Stimulated activated naive CD8-positive, alpha-beta T cell treated with anti-CD3 and anti-CD28 coated beads, Interleukin-15, amount 100 ng/mL, for 72 hours (primary cell): ENCODE results near the gene HAUS6.
"Not testable (repeated sequence)": the region's sequence is repeated elsewhere in the genome, so short reads cannot be mapped to it uniquely, and the experiment has no call there.

Source experiments
- ATAC-seq: fragments of 150-1000 bp; cut with Tn5 transposase; 2 replicates; pipeline ENCODE4 v1.10.0; 2021; ENCODE audit warnings: mild to moderate bottlenecking, moderate library complexity
- DNase-seq, 2 donors: peaks; one replicate each; pipeline ENCODE4 v3.0.0; 2021 to 2022
- H3K27ac Mint-ChIP-seq, 2 donors: one replicate each; pipeline ENCODE4 v1.8.0; 2022; ENCODE audit warnings: mild to moderate bottlenecking in 2 of 2, mixed read lengths in 2 of 2, moderate library complexity in 2 of 2
- H3K27me3 Mint-ChIP-seq: one replicate; pipeline ENCODE4 v1.8.0; 2022; ENCODE audit warnings: mixed read lengths
- H3K4me1 Mint-ChIP-seq: one replicate; pipeline ENCODE4 v1.8.0; 2022; ENCODE audit warnings: mild to moderate bottlenecking, mixed read lengths
- H3K4me3 Mint-ChIP-seq, 2 donors: one replicate each; pipeline ENCODE4 v1.8.0; 2022; ENCODE audit warnings: mild to moderate bottlenecking in 2 of 2, mixed read lengths in 2 of 2, moderate library complexity in 1 of 2
- H3K9me3 Mint-ChIP-seq, 2 donors: one replicate each; pipeline ENCODE4 v1.8.0; 2022; ENCODE audit warnings: mixed read lengths in 2 of 2

The HAUS6 gene

GRCh38 chr9:19124430-19124793 is 21.7 kb upstream of the HAUS6 start:
- Mint-ChIP-seq H3K27ac (peak overlapping the region in 1 of 2 donors; percentile 93), H3K4me1 (peaks cover 57% of the 10 kb centered on the region), H3K27me3 (no peaks in the 10 kb centered on the region), H3K4me3 (peak overlapping the region; percentile 33 to 53), H3K9me3 (no peaks in the 10 kb centered on the region)
- DNase-seq: no peak
- no peak for ATAC-seq

- no peak for ATAC-seq
- Mint-ChIP-seq H3K4me3 (no peak overlapping the region), H3K4me1 (peaks cover 40% of the 10 kb centered on the region), H3K27ac (peak overlapping the region; percentile 7 to 54), H3K27me3 (no peaks in the 10 kb centered on the region), H3K9me3 (no peaks in the 10 kb centered on the region)
- no peak for DNase-seq
These were observed 19.9 kb upstream of the HAUS6 start for GRCh38 chr9:19122490-19123042.

- Mint-ChIP-seq H3K9me3 (no peaks in the 10 kb centered on the region), H3K27ac (no peak overlapping the region), H3K27me3 (no peaks in the 10 kb centered on the region), H3K4me1 (peaks cover 30% of the 10 kb centered on the region), H3K4me3 (no peak overlapping the region)
- no peak for DNase-seq
- ATAC-seq: no peak
These were observed 18.2 kb upstream of the HAUS6 start for GRCh38 chr9:19120877-19121276.

- DNase-seq: no peak
- H3K27ac Mint-ChIP-seq: peak overlapping the region in 1 of 2 donors; percentile 63
These were observed 17.2 kb upstream of the HAUS6 start for GRCh38 chr9:19119801-19120440.

GRCh38 chr9:19119246-19119645 is 16.5 kb upstream of the HAUS6 start:
- DNase-seq (no peak), ATAC-seq (no peak)
- Mint-ChIP-seq H3K27me3 (no peaks in the 10 kb centered on the region), H3K4me1 (peaks cover 14% of the 10 kb centered on the region), H3K4me3 (no peak overlapping the region), H3K27ac (no peak overlapping the region), H3K9me3 (no peaks in the 10 kb centered on the region)

More at GRCh38 chr9:19119801-19120440, 17.2 kb upstream of the HAUS6 start:
- Mint-ChIP-seq H3K9me3 (no peaks in the 10 kb centered on the region), H3K27me3 (no peaks in the 10 kb centered on the region), H3K4me3 (no peak overlapping the region), H3K4me1 (peaks cover 20% of the 10 kb centered on the region)
- no peak for ATAC-seq

GRCh38 chr9:19117039-19117716 is 14.5 kb upstream of the HAUS6 start:
- Mint-ChIP-seq H3K9me3 (no peaks in the 10 kb centered on the region), H3K4me3 (no peak overlapping the region), H3K27me3 (no peaks in the 10 kb centered on the region), H3K27ac (no peak overlapping the region), H3K4me1 (no peaks in the 10 kb centered on the region)
- ATAC-seq (no peak), DNase-seq (no peak)

- H3K27ac Mint-ChIP-seq: peak overlapping the region in 1 of 2 donors; percentile 48
- ATAC-seq (no peak), DNase-seq (no peak)
- H3K4me3 Mint-ChIP-seq: no peak overlapping the region
- H3K4me1 Mint-ChIP-seq: no peaks in the 10 kb centered on the region
- no peaks in the 10 kb centered on the region for H3K9me3 Mint-ChIP-seq
- no peaks in the 10 kb centered on the region for H3K27me3 Mint-ChIP-seq
These were observed 13.5 kb upstream of the HAUS6 start for GRCh38 chr9:19116107-19116790.

GRCh38 chr9:19114680-19115270 is 12.1 kb upstream of the HAUS6 start:
- Mint-ChIP-seq H3K27me3 (no peaks in the 10 kb centered on the region), H3K27ac (peak overlapping the region in 1 of 2 donors; percentile 67), H3K4me3 (no peak overlapping the region), H3K4me1 (no peaks in the 10 kb centered on the region), H3K9me3 (no peaks in the 10 kb centered on the region)
- no peak for DNase-seq
- no peak for ATAC-seq

GRCh38 chr9:19113964-19114679 is 11.4 kb upstream of the HAUS6 start:
- no peak for DNase-seq
- no peak for ATAC-seq
- Mint-ChIP-seq H3K9me3 (no peaks in the 10 kb centered on the region), H3K4me3 (no peak overlapping the region), H3K4me1 (no peaks in the 10 kb centered on the region), H3K27ac (peak overlapping the region in 1 of 2 donors; percentile 67), H3K27me3 (no peaks in the 10 kb centered on the region)

- H3K4me3 Mint-ChIP-seq, H3K27me3 Mint-ChIP-seq, H3K4me1 Mint-ChIP-seq, ATAC-seq, DNase-seq, H3K27ac Mint-ChIP-seq, H3K9me3 Mint-ChIP-seq: not testable (repeated sequence)
These were observed 10.4 kb upstream of the HAUS6 start for GRCh38 chr9:19113064-19113611.

GRCh38 chr9:19108038-19108437 is 5.3 kb upstream of the HAUS6 start:
- Mint-ChIP-seq H3K27me3 (no peaks in the 10 kb centered on the region), H3K9me3 (no peaks in the 10 kb centered on the region), H3K4me3 (no peak overlapping the region), H3K4me1 (no peaks in the 10 kb centered on the region), H3K27ac (peak overlapping the region; percentile 22 to 42)
- DNase-seq: no peak
- peak; percentile 87 for ATAC-seq

GRCh38 chr9:19104515-19105282 is 2.0 kb upstream of the HAUS6 start:
- Mint-ChIP-seq H3K4me1 (peaks cover 17% of the 10 kb centered on the region), H3K9me3 (no peaks in the 10 kb centered on the region), H3K27me3 (no peaks in the 10 kb centered on the region), H3K4me3 (no peak overlapping the region), H3K27ac (no peak overlapping the region)
- ATAC-seq (no peak), DNase-seq (no peak)

GRCh38 chr9:19102181-19102630 is 498 bp downstream of the HAUS6 start:
- no peaks in the 10 kb centered on the region for H3K27me3 Mint-ChIP-seq
- ATAC-seq: peak; percentile 61
- peak; percentile 37 to 42 for DNase-seq
- H3K4me3 Mint-ChIP-seq: peak overlapping the region; percentile 96 to 98
- peaks cover 38% of the 10 kb centered on the region for H3K4me1 Mint-ChIP-seq
- peak overlapping the region; percentile 96 to 99 for H3K27ac Mint-ChIP-seq
- H3K9me3 Mint-ChIP-seq: no peaks in the 10 kb centered on the region

- Mint-ChIP-seq H3K4me3 (peak overlapping the region; percentile 96 to 98), H3K9me3 (no peaks in the 10 kb centered on the region), H3K27ac (peak overlapping the region in 1 of 2 donors; percentile 63), H3K4me1 (peaks cover 48% of the 10 kb centered on the region), H3K27me3 (no peaks in the 10 kb centered on the region)
- DNase-seq (no peak), ATAC-seq (no peak)
These were observed 1.5 kb downstream of the HAUS6 start for GRCh38 chr9:19101203-19101602.
